GM12878 (cell line): ENCODE measurements around the gene KLHL9. TPM values are rescaled to one million over a fixed set of nuclear protein-coding genes. Genes with fewer than 3 reads are reported as not detected.
A peak's percentile ranks its signal among the peaks of the same experiment; 100 is the strongest.

Source experiments
- ATF3 ChIP-seq: IDR thresholded peaks from 2 replicates; pipeline ENCODE4 v1.6.1; 2011; ENCODE audit warnings: low read depth, mild to moderate bottlenecking, low read length, moderate library complexity, borderline replicate concordance; ENCODE audit errors: extremely low read depth
- BACH1 ChIP-seq: fragments of 450-650 bp; IDR thresholded peaks from 2 replicates; pipeline ENCODE4 v1.6.1; 2017; ENCODE audit warnings: mild to moderate bottlenecking, borderline replicate concordance
- BMI1 ChIP-seq: fragments of 450-650 bp; IDR thresholded peaks from 2 replicates; pipeline ENCODE4 v1.6.1; 2016; ENCODE audit warnings: mild to moderate bottlenecking, moderate library complexity, borderline replicate concordance
- ELK1 ChIP-seq: IDR thresholded peaks from 2 replicates; pipeline ENCODE4 v1.6.1; 2012; ENCODE audit warnings: low read depth, low read length, improper control_type of control experiment
- FOXM1 ChIP-seq: IDR thresholded peaks from 2 replicates; pipeline ENCODE4 v1.6.1; 2012; ENCODE audit warnings: low read depth, mild to moderate bottlenecking, inconsistent platforms, low read length, moderate library complexity
- GATAD2B ChIP-seq: fragments of 450-650 bp; conservative IDR thresholded peaks from 2 replicates; pipeline ENCODE4 v1.6.1; 2017; ENCODE audit warnings: low read depth, mild to moderate bottlenecking, moderate library complexity
- HDAC6 ChIP-seq: fragments of 200-600 bp; sonication (generic); IDR thresholded peaks from one replicate; pipeline ENCODE4 v1.8.0; 2017; ENCODE audit warnings: antibody characterized with exemption; ENCODE audit not compliant: unreplicated experiment
- IKZF2 ChIP-seq, 2 experiments: fragments of 450-650 bp; IDR thresholded peaks; 2 replicates each; pipeline ENCODE4 v1.6.1; 2017; ENCODE audit warnings: mild to moderate bottlenecking in 2 of 2, moderate library complexity in 2 of 2
- IRF3 ChIP-seq: fragments of 450-650 bp; IDR thresholded peaks from 2 replicates; pipeline ENCODE4 v1.6.1; 2014; ENCODE audit warnings: mild to moderate bottlenecking
- MEF2B ChIP-seq: fragments of 450-650 bp; IDR thresholded peaks from 2 replicates; pipeline ENCODE4 v1.6.1; 2018; ENCODE audit warnings: mild to moderate bottlenecking, moderate library complexity; ENCODE audit not compliant: partially characterized antibody, poor library complexity, severe bottlenecking
- NBN ChIP-seq: fragments of 450-650 bp; IDR thresholded peaks from 2 replicates; pipeline ENCODE4 v1.6.1; 2016
- NFYA ChIP-seq: IDR thresholded peaks from 2 replicates; pipeline ENCODE4 v1.6.1; 2011; ENCODE audit warnings: low read depth, mild to moderate bottlenecking, low read length, improper control_type of control experiment, borderline replicate concordance
- NRF1 ChIP-seq: conservative IDR thresholded peaks from 2 replicates; pipeline ENCODE4 v1.6.1; 2011; ENCODE audit warnings: mild to moderate bottlenecking, low read depth, low read length, improper control_type of control experiment
- PKNOX1 ChIP-seq: fragments of 450-650 bp; IDR thresholded peaks from 2 replicates; pipeline ENCODE4 v1.6.1; 2016; ENCODE audit warnings: mild to moderate bottlenecking
- SPI1 ChIP-seq: IDR thresholded peaks from 2 replicates; pipeline ENCODE4 v1.6.1; 2011; ENCODE audit warnings: low read depth, mild to moderate bottlenecking, low read length, moderate library complexity, borderline replicate concordance; ENCODE audit not compliant: insufficient read depth
- TCF12 ChIP-seq: IDR thresholded peaks from 2 replicates; pipeline ENCODE4 v1.6.1; 2011; ENCODE audit warnings: low read depth, mild to moderate bottlenecking, low read length
- ZBTB33 ChIP-seq: fragments of 450-650 bp; IDR thresholded peaks from 2 replicates; pipeline ENCODE4 v1.6.1; 2017; ENCODE audit warnings: mild to moderate bottlenecking
- ZNF217 ChIP-seq: fragments of 450-650 bp; IDR thresholded peaks from 2 replicates; pipeline ENCODE4 v1.6.1; 2017; ENCODE audit warnings: antibody characterized with exemption, mild to moderate bottlenecking
- ZNF592 ChIP-seq: fragments of 450-650 bp; IDR thresholded peaks from 2 replicates; pipeline ENCODE4 v1.6.1; 2017; ENCODE audit warnings: mild to moderate bottlenecking, moderate library complexity
- ZSCAN29 ChIP-seq: fragments of 450-650 bp; IDR thresholded peaks from 2 replicates; pipeline ENCODE4 v1.6.1; 2017; ENCODE audit warnings: mild to moderate bottlenecking, moderate library complexity
- polyA plus RNA-seq, 11 experiments: library from polyadenylated mRNA; depleted of rRNA in 4 of 11; unstranded in 6 of 11; stranded (reverse) in 5 of 11; fragments of >200 nt; fragmentation: Nextera tagmentation in 4 of 11; fragmentation: Illumina TruSeq in 1 of 11; extraction: Ambion mirVana in 4 of 11; extraction: Trizol in 1 of 11; gene quantifications; 1 replicate in 1 of 11; 2 replicates in 10 of 11; pipeline versions ENCODE4 v1.2.1 to v1.2.3, GENCODE V29; 2011 to 2016; ENCODE audit warnings: inconsistent platforms in 2 of 11, missing spikeins in 2 of 11, low read depth in 1 of 11
- total RNA-seq, 4 experiments: library from RNA; depleted of rRNA in 3 of 4; stranded (reverse); fragments of >200 nt in 3 of 4; fragmentation: Illumina TruSeq in 1 of 4; extraction: Trizol in 1 of 4; gene quantifications; 2 replicates each; pipeline versions ENCODE4 v1.2.1 to v1.2.3, GENCODE V29; 2013 to 2021

KLHL9 gene
- total and polyA plus RNA-seq, 10 of the 15 experiments (the other 5 are each of a cell fraction or from before 2014, with no cell fraction given): 3.8 to 37.7 (median 17.4) TPM

GRCh38 chr9:21294904-21295538 lies 40.2 kb downstream of the KLHL9 start (continued):
- TF ChIP-seq MEF2B: peak; percentile 57
- TF ChIP-seq NRF1: no peak
- no peak for TF ChIP-seq FOXM1
- TF ChIP-seq SPI1: peak; percentile 44; the same call in 1 of the 2 replicates
- no peak for TF ChIP-seq ATF3
- TF ChIP-seq ZBTB33: no peak
- peak; percentile 74; the same call in 1 of the 2 replicates for TF ChIP-seq ZNF217
- TF ChIP-seq NFYA: no peak
- TF ChIP-seq GATAD2B: 0 out of 2 replicates have a peak, but pooled peaks have one; percentile 58
- no peak for TF ChIP-seq IRF3
- no peak for TF ChIP-seq ELK1
- TF ChIP-seq TCF12: 0 out of 2 replicates have a peak, but pooled peaks have one; percentile 50
- peak; percentile 30; the same call in 1 of the 2 replicates for TF ChIP-seq NBN
- peak; percentile 11; the same call in 1 of the 2 replicates for TF ChIP-seq ZSCAN29
- no peak for TF ChIP-seq HDAC6
- TF ChIP-seq ZNF592: 0 out of 2 replicates have a peak, but pooled peaks have one; percentile 6
- TF ChIP-seq BMI1: peak; percentile 75; the same call in 1 of the 2 replicates
- no peak for TF ChIP-seq BACH1
- TF ChIP-seq PKNOX1: no peak
- TF ChIP-seq IKZF2 (IDR thresholded peaks at IDR 0.05): peak; percentile 91 to 92
